WTC11 (cell line): Measurements from ENCODE around the gene SDHAF2. TPM values are rescaled to one million over a fixed set of nuclear protein-coding genes. Genes with fewer than 3 reads are reported as not detected.

Experiments used
- ATAC-seq: fragments of 200-7000 bp; cut with Tn5 transposase; 2 replicates; pipeline ENCODE4 v1.10.0; 2021; ENCODE audit warnings: mild to moderate bottlenecking, moderate library complexity
- CTCF ChIA-PET: fragments of 300-600 bp; sonication (Branson Sonifier 250); formaldehyde crosslinking; loops from one replicate; lab custom pipeline; 2021; ENCODE audit warnings: antibody characterized with exemption; lab: Charles Lee
- POLR2A ChIA-PET: fragments of 350-600 bp; sonication (Branson Sonifier 250); formaldehyde crosslinking; loops from one replicate; lab custom pipeline; 2021; ENCODE audit warnings: antibody characterized with exemption; lab: Charles Lee
- DNase-seq: peaks from one replicate; pipeline ENCODE4 v3.0.0; 2021; ENCODE audit warnings: low spot score
- H3K27ac Mint-ChIP-seq: 2 replicates; pipeline ENCODE4 v1.8.0; 2021; ENCODE audit warnings: mixed read lengths
- H3K27me3 Mint-ChIP-seq: 2 replicates; pipeline ENCODE4 v1.8.0; 2021; ENCODE audit warnings: low read depth, mild to moderate bottlenecking, moderate library complexity, mixed read lengths
- H3K36me3 Mint-ChIP-seq: 2 replicates; pipeline ENCODE4 v1.8.0; 2021; ENCODE audit warnings: mixed read lengths
- H3K4me1 Mint-ChIP-seq: 2 replicates; pipeline ENCODE4 v1.8.0; 2022; ENCODE audit warnings: mixed read lengths
- H3K4me3 Mint-ChIP-seq: 2 replicates; pipeline ENCODE4 v1.8.0; 2021; ENCODE audit warnings: mild to moderate bottlenecking, moderate library complexity, mixed read lengths
- H3K9me3 Mint-ChIP-seq: 2 replicates; pipeline ENCODE4 v1.8.0; 2021; ENCODE audit warnings: mixed read lengths
- CTCF ChIP-seq: fragments of 200-600 bp; IDR thresholded peaks from 2 replicates; pipeline ENCODE4 v1.8.0; 2022; ENCODE audit warnings: antibody characterized with exemption
- E2F4 ChIP-seq: sonication (generic); formaldehyde crosslinking; IDR thresholded peaks from 2 replicates; pipeline ENCODE4 v1.8.1; 2022; ENCODE audit warnings: low read depth, mild to moderate bottlenecking, moderate library complexity, missing genetic modification reagents, borderline replicate concordance
- ELF4 ChIP-seq: sonication (generic); formaldehyde crosslinking; IDR thresholded peaks from 2 replicates; pipeline ENCODE4 v1.8.1; 2022; ENCODE audit warnings: low read depth, mild to moderate bottlenecking, moderate library complexity, missing genetic modification reagents
- FOXJ3 ChIP-seq: sonication (generic); formaldehyde crosslinking; IDR thresholded peaks from 2 replicates; pipeline ENCODE4 v1.9.0; 2021; ENCODE audit warnings: missing genetic modification reagents, mild to moderate bottlenecking, borderline replicate concordance
- GRHL2 ChIP-seq: fragments of 250-450 bp; sonication (Bioruptor Pico); IDR thresholded peaks from 2 replicates; pipeline ENCODE4 v1.8.0; 2022; ENCODE audit warnings: mild to moderate bottlenecking, moderate library complexity; ENCODE audit not compliant: insufficient replicate concordance, severe bottlenecking
- HMGXB4 ChIP-seq: sonication (generic); formaldehyde crosslinking; IDR thresholded peaks from 2 replicates; pipeline ENCODE4 v1.8.1; 2023; ENCODE audit warnings: mild to moderate bottlenecking, moderate library complexity, missing genetic modification reagents
- JAZF1 ChIP-seq: fragments of 250-450 bp; sonication (Bioruptor Pico); IDR thresholded peaks from 2 replicates; pipeline ENCODE4 v1.9.0; 2021; ENCODE audit warnings: moderate library complexity, mild to moderate bottlenecking, inconsistent platforms
- KAT7 ChIP-seq: sonication (generic); formaldehyde crosslinking; IDR thresholded peaks from 2 replicates; pipeline ENCODE4 v1.8.1; 2023; ENCODE audit warnings: missing genetic modification reagents, mild to moderate bottlenecking, borderline replicate concordance
- MLX ChIP-seq: sonication (generic); formaldehyde crosslinking; IDR thresholded peaks from 2 replicates; pipeline ENCODE4 v1.8.1; 2023; ENCODE audit warnings: mild to moderate bottlenecking, missing genetic modification reagents, moderate library complexity
- OVOL2 ChIP-seq: fragments of 250-450 bp; sonication (Bioruptor Pico); IDR thresholded peaks from 2 replicates; pipeline ENCODE4 v1.9.0; 2021; ENCODE audit warnings: mild to moderate bottlenecking, borderline replicate concordance
- PREB ChIP-seq: sonication (generic); formaldehyde crosslinking; IDR thresholded peaks from 2 replicates; pipeline ENCODE4 v1.8.1; 2022; ENCODE audit warnings: mild to moderate bottlenecking, missing genetic modification reagents, moderate library complexity, borderline replicate concordance
- SP1 ChIP-seq: sonication (generic); formaldehyde crosslinking; conservative IDR thresholded peaks from 2 replicates; pipeline ENCODE4 v1.8.1; 2022; ENCODE audit warnings: missing genetic modification reagents
- TEAD1 ChIP-seq: sonication (generic); formaldehyde crosslinking; IDR thresholded peaks from 2 replicates; pipeline ENCODE4 v1.8.0; 2022; ENCODE audit warnings: mild to moderate bottlenecking, missing genetic modification reagents
- USF2 ChIP-seq: sonication (generic); formaldehyde crosslinking; IDR thresholded peaks from 2 replicates; pipeline ENCODE4 v1.8.1; 2023; ENCODE audit warnings: mild to moderate bottlenecking, missing genetic modification reagents, moderate library complexity
- ZBTB21 ChIP-seq: sonication (generic); formaldehyde crosslinking; IDR thresholded peaks from 2 replicates; pipeline ENCODE4 v1.8.1; 2023; ENCODE audit warnings: mild to moderate bottlenecking, missing genetic modification reagents, borderline replicate concordance
- ZNF263 ChIP-seq: sonication (generic); formaldehyde crosslinking; IDR thresholded peaks from 2 replicates; pipeline ENCODE4 v1.8.1; 2022; ENCODE audit warnings: low read depth, mild to moderate bottlenecking, moderate library complexity, missing genetic modification reagents
- ZNF396 ChIP-seq: fragments of 250-450 bp; sonication (Bioruptor Pico); IDR thresholded peaks from 2 replicates; pipeline ENCODE4 v1.8.0; 2021; ENCODE audit warnings: mild to moderate bottlenecking, moderate library complexity, borderline replicate concordance
- ZNF532 ChIP-seq: fragments of 250-450 bp; sonication (Bioruptor Pico); IDR thresholded peaks from 2 replicates; pipeline ENCODE4 v1.9.0; 2021; ENCODE audit warnings: mild to moderate bottlenecking, borderline replicate concordance
- ZSCAN18 ChIP-seq: fragments of 250-450 bp; sonication (Bioruptor Pico); IDR thresholded peaks from 2 replicates; pipeline ENCODE4 v2.1.2; 2022; ENCODE audit warnings: mild to moderate bottlenecking, moderate library complexity
- total RNA-seq: library from RNA; stranded (reverse); gene quantifications from 3 replicates; pipeline ENCODE4 v1.2.3, GENCODE V29; 2021

The SDHAF2 gene
- total RNA-seq, 1 experiment from 2014 or later: 36.5 TPM

GRCh38 chr11:61477126-61477525 is 47.2 kb downstream of the SDHAF2 start:
- POLR2A ChIA-PET: interaction anchor here (1.3 to 1.7 kb wide), 2 partner anchors 13 to 40 kb away, joined by 3 to 4 read pairs; no protein-coding TSS in a partner anchor
- no peaks in the 10 kb centered on the region for H3K9me3 Mint-ChIP-seq
- peaks cover 26% of the 10 kb centered on the region for H3K4me1 Mint-ChIP-seq
- TF ChIP-seq ZBTB21 (CRISPR knock-in tag) (no peak), FOXJ3 (CRISPR knock-in tag) (no peak), MLX (CRISPR knock-in tag) (no peak), HMGXB4 (CRISPR knock-in tag) (0 out of 2 replicates have a peak, but pooled peaks have one; percentile 28), SP1 (CRISPR knock-in tag) (no peak), KAT7 (CRISPR knock-in tag) (no peak), TEAD1 (no peak)
- TF ChIP-seq, all 79 proteins: peak for 1
- Mint-ChIP-seq H3K36me3 (0 out of 2 replicates have a peak, but pooled peaks cover 8% of the 10 kb centered on the region), H3K27ac (no peak overlapping the region), H3K27me3 (peaks cover 3% of the 10 kb centered on the region; the same call in 1 of the 2 replicates), H3K4me3 (no peak overlapping the region)
- ATAC-seq: no peak
- DNase-seq: no peak
- CTCF ChIA-PET: interaction anchor here (0.6 to 5.9 kb wide), 36 partner anchors 10 to 256 kb away, joined by 3 to 149 read pairs (median 6); partner anchors contain the start of gene LRRC10B

GRCh38 chr11:61477727-61478148 is 47.8 kb downstream of the SDHAF2 start:
- H3K9me3 Mint-ChIP-seq: no peaks in the 10 kb centered on the region
- ChIA-PET CTCF (interaction anchor here (0.5 to 5.9 kb wide), 39 partner anchors 10 to 256 kb away, joined by 3 to 149 read pairs (median 5); partner anchors contain the start of gene LRRC10B), POLR2A (interaction anchor here (1.3 kb wide), 1 partner anchor 14 kb away, joined by 3 read pairs; no protein-coding TSS in a partner anchor)
- ATAC-seq (peak; percentile 43), DNase-seq (peak; percentile 86)
- no peak overlapping the region for H3K27ac Mint-ChIP-seq
- no peak overlapping the region for H3K4me3 Mint-ChIP-seq
- peaks cover 29% of the 10 kb centered on the region for H3K4me1 Mint-ChIP-seq
- H3K36me3 Mint-ChIP-seq: 0 out of 2 replicates have a peak, but pooled peaks cover 7% of the 10 kb centered on the region
- H3K27me3 Mint-ChIP-seq: peaks cover 3% of the 10 kb centered on the region; the same call in 1 of the 2 replicates
- TF ChIP-seq USF2 (no peak), ZNF396 (CRISPR knock-in tag) (no peak), ZNF263 (CRISPR knock-in tag) (peak; percentile 48; the same call in 1 of the 2 replicates), ELF4 (no peak), OVOL2 (CRISPR knock-in tag) (no peak), ZSCAN18 (CRISPR knock-in tag) (no peak), ZNF532 (CRISPR knock-in tag) (no peak), FOXJ3 (CRISPR knock-in tag) (no peak), E2F4 (CRISPR knock-in tag) (no peak), PREB (CRISPR knock-in tag) (no peak), CTCF (peak; percentile 95), JAZF1 (no peak), GRHL2 (no peak)
